CD4-positive, alpha-beta T cell treated with Interferon gamma for 1 hour (primary cell): ENCODE results near the gene D2HGDH.
A peak's percentile ranks its signal among the peaks of the same experiment; 100 is the strongest.

ENCODE experiments used
- DNase-seq: peaks from one replicate; pipeline ENCODE4 v3.0.0-alpha.2; 2020

The D2HGDH gene

DNA sequence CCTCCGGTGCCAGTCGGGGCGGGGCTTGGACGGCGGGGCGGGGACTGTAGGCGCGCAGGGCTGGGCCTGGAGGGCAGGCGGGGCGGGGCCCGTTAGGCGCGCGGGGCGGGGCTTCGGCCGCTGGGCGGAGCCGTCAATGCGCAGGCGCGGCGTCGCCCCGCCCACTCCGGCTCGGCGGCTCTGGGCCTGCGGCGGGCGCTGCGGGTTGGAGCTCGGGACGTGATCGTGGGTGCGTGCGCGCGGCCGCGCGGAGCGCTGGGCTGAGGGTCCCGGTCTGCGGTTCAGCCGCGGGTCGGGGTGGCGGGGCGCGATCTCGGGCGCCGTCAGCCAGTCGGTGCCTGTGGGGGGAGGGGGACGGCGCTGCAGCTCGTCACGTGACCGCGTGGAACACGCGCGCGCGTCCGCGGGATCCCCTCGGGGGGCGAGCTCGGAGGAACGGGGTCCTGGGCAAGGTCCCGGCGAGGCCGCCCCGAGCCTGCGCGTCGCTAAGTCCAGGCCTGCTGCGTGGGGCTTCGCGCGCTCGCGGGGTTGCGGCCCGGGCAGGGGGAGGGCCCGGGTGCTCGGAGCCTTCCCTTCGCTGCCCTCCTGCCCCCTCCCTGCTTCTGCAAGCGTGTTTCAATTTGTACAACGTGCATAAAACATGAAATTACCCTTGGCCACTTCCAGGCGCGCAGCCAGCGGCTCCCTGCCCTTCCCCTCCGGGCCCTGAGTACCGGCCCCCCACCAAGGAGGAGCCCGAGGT is at the start of gene D2HGDH:
Gene D2HGDH (plus strand): TSS at position 164 of the 742 bp plus-strand sequence. CDS start 595 bp downstream, outside the sequence.
- peak; percentile 87 for DNase-seq

DNA sequence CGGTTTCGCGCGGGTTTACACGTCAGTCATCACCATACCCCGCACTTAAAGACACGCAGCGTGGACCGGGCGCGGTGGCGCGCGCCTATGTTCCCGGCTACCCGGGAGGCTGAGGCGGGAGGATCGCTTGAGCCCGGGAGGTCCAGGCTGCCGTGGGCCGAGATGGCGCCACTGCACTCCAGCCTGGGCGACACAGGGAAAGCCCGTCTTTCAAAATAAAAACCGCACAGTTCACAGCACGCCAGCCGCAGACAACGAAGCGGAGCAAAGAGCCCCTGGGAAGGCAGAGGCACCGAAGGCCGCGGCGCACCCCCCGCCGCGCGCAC is 48.1 kb upstream of the D2HGDH start:
- DNase-seq, result no peak

DNA sequence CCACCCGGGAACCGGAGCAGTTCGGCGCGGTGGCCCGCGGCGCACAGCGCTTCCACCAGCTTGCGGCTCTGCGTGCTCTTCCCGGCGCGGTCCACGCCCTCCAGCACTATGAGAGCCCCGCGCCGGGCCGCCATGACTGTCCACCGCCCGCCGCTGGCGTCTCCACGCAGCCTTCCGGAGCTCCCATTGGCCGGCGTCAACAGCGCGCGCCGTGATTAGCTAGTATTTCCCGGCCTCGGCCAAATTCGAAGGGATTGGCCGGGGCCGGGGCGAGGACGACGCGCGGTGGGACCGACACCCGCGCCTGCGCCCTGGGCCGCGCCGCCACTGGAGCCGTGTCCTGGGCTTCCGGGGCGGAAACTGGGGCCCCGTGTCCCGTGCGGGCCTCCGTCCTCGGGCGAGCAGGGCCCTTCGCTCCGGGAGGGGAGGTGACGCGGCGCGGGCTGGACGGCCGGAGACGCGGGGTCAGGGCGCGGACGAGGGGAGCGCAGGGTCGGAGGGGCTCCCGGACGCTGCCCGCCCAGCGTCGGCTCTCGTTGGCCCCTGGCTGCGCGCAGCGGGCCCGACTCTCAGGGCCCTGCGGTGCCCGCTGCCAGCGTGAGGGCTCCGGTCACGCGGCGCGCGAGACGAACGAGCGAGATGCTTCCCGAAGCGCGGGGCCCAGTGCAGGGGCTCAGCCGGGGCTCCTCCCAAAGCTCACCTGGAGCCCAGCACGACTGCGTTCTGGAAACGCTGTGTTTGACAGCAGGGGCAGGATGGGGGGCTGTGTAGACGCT is 47.6 kb upstream of the D2HGDH start, which contains the start of gene DTYMK:
Gene DTYMK (minus strand): TSS at position 166 of the 776 bp plus-strand sequence. CDS start 32 bp downstream, at position 134.
- DNase-seq, result peak; percentile 94

DNA sequence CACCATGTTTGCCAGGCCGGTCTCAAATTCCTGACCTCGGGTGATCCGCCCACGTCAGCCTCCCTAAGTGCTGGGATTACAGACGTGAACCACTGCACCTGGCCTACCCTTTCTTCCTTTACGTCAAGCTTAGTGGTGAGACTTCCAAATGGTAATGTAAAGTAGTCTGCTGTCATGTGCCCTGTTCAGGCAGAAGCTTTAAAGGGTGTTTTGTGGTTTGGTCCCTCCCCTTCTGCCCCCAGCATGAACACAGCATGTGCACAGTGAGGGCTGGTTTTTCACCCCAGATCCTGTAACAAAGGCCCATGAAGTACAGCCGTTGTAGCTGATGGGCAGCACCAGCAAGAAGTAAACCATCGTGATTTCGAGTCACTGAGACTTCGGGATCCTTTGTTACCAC is 45.1 kb upstream of the D2HGDH start:
- DNase-seq, result no peak

DNA sequence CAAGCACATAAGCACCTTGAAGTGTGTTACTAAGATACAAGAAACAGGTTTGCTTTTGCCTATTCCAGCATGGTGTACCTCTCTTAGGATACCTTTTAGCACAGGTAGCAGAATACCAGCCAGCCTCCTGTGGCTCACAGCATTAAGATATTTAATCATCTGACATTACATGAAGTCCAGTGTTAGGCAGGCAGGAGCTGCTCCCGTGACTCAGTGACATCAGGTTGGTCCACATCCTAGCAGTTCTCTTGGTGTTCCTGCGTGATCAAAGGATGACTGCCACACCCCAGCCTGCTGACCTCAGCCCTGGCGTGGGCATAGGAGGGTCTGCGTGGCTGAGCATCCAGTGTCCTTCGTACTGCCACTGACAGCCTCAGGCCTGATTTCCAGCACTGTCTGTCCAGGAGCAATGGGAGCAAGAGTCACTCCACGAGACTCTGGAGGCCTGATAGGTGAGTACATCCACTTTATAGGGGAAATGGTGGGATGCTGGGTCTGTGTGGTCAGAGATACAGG is 44.2 kb upstream of the D2HGDH start:
- no peak for DNase-seq

DNA sequence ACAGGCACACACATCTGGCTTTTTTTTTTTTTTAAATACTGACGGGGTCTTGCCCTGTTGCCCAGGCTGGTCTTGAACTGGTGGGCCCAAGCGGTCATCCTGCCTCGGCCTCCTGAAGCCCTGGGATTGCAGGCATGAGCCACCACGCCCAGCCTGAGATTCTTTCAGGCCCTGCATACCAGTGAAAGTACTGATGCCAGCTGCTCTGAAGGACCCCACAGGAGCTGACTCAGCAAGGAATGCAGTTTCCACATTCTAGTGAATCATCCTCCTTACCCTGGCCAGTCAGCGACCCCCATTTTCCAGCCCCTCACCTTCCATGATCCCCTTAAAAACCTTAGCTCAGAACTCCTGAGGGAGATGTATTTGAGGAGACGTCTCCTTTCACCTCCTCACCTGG is 42.0 kb upstream of the D2HGDH start:
- DNase-seq, result no peak

DNA sequence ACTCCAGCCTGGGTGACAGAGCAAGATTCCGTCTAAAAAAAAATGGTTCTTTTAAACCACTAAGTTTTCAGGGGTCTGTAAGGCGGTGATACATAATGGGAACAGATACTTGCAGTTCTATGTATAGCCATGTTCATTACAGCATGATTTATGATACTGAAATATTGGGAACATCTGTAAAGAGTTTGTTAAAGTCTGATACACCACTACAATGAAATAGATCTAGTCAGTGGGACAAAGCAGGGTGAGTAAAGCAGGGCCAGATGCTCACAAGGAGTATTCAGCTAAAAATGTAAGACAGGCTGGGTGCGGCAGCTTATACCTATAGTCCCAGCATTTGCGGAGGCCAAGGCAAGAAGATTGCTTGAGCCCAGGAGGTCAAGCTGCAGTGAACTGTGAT is 38.8 kb upstream of the D2HGDH start:
- DNase-seq, result no peak

DNA sequence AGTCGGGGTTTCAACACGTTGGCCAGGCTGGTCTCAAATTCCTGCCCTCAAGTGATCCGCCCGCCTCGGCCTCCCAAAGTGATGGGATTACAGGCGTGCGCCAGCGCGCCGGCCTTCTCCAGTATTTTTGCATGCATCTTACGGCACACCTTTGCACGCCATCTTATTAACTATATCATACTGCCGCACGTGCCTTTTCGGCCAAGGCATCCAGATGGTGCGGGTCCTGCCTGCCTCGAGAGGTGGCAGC is 33.4 kb upstream of the D2HGDH start:
- DNase-seq, result no peak

DNA sequence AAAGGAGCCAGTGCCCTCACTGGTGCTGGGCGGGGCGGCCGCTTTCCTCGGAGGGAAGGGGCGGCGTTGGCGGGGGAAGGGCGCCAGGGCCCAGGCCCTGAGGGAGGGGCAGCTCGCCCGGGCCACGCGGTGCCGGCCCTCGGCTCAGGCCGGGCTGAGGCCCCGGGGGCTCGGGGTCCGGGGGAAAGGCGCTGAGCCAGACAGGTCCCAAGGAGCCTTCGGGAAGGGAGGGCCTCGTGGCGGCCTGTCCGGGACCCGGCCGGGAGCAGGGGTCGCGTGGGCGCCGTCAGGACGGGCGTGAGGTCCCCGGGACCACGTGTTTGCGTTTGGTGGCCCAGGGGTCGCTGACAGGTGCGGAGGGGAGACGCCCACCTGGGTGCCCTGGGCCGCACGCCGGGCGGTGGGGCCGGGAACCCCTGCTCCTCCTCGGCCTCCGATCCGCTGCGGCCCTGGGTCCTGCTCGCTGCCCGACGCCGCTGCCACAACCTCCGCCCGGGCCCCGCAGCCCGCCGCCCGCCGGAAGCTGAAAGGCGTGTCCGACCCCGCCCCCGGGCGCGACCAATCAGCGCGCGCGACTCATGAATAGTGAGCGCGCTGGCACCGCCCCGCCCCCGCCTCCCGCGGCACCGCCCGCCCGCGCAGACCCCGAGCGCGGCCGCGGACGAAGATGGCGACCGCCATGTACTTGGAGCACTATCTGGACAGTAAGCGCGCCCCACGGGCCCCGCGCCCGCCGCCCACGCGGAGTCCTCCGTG is 32.9 kb upstream of the D2HGDH start, which contains the start of gene ING5:
Gene ING5 (plus strand): TSS at position 641 of the 756 bp plus-strand sequence. CDS start 27 bp downstream, at position 668.
- peak; percentile 93 for DNase-seq

DNA sequence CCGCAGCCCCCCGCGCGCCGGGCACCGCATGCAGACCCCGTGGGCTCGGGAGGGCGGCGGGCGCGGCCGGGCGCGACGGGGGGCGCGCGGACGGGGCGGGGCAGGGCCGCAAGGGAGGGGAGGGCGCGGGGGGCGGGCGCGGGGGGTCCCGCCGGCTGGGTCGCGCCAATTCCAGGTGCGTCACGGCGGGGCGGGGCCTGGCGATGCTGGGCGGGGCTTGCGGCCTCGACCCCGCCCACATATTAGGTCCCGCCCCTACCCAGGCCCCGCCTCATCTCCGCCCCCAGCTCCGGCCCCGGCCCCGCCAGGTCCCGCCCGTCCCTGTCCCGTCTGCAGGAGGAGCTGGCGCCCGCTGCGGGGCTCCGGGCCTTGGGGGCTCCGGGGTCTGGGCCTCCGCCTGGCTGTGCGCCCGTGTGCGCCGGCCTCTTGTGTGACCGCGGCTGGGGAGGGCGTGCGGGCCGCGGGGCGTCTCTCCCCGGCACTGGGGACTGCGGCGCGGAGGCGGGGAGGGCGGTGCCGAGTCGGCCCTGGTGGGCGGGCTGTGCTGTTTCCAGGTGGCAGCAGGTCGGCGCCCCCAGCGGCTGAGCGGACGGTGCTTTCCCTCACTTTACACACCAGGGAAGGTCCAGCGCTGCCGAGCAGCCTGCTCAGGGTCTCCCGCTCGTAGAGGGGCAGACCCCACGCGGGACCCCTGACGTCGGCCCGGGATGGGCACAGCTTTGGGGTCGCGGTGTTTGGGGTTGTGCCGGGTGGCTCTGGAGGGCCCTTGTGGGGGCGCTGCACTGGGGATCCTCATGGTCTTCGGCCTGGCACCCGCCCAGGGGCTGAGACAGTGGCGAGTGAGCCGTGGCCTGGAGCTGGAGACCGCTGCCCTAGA is 32.0 kb upstream of the D2HGDH start:
- DNase-seq, result peak; percentile 88

DNA sequence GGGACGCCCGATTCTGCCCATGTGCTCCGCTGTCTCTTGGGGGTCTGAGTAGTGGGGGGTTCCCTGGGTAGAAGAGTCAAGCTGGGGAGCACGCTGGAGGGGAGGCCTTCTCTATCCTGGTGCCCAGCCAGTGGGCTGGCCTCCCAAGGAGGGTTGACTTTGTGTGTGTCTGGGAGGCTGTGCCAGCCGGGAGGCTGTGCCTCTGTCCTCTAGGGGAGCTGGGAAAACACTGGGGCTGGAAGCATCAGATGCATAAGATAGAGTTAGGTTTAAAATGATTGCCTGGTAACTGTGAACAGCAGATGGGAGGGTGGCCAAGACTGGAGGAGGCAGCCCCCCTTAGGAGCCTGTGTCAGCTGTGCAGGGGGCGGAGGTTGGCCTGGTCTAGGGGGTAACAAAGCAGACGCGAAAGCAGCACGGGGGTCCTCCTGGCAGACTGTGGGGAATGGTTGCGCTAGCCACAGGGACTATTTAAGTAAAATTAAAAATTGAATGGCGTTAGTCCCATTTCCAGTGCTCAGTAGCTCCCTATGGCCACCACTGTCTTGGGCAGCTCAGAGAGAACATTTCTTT is 31.3 kb upstream of the D2HGDH start:
- no peak for DNase-seq

DNA sequence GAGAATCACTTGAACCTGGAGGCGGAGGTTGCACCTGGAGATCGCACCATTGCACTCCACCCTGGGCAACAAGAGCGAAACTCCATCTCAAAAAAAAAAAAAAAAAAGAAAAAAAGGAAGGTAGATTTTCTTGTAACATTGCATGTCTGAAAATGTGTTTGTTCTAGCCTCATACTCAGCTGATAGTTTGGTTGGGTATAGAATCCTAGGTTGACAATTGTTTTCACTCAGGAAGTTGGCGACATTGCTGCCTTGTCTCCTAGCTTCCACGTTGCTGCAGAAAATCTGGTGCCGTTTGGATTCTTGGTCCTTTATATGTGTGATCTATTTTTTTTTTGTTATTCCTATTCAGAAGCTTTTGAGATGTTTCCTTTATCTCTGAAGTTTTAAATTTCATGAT is 27.9 kb upstream of the D2HGDH start:
- DNase-seq, result no peak

DNA sequence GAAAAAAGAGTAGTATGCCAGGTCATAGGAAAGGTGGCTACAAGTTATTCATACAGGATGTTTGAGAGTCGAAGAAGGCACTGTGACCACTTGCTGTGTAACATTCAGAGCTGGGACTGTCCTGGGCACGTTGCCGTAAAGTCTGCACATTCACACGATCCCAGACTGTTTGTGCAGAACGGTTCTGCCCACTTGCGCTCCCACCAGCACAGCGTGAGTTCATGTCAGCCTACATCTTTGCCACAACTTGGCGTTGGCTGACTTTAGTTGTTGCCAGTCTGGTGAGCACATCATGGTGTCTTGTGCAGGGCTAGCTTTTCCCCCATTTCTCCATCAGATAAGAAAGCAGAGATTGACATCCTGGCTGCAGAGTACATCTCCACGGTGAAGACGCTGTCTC is 25.6 kb upstream of the D2HGDH start:
- DNase-seq, result no peak

DNA sequence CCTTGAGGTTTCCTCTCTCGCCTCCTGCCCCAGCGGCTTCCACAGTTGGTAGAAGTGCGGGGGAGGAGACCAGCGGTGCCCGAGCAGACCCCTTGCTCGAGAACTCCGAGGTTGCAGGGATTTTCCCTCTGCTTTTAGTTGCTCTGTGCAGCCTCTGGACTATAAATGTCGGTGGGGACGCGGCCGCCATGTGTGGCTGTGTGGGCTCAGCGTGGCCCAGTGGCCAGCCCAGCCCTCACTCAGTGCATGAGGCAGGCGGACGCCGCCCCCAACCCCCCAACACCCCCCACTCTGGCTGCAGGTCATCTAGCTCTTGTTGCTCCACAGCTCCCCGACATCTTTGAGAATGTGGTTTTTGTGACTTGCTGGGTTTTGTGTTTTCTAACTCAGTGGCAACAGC is 15.3 kb upstream of the D2HGDH start:
- DNase-seq, result no peak

DNA sequence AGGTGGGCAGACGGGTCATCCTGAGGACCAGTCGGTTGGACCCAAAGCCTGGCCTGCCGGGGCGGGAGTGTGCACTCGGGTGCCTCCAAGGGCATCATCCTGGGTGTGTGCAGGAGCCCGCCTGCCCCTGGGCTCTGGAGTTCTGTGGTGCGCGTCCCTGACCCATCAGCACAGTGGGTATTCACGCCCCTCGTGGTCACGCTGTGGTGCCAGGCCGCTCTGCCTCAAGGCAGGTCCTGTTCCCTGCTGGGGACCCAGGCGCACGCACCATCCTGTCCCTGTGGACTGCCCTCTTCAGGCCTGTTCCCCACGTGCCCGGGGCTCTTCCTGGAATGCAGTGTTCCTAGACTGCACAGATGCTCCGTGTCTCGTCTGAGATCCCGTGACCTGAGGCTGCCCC is 14.3 kb upstream of the D2HGDH start:
- DNase-seq, result no peak

DNA sequence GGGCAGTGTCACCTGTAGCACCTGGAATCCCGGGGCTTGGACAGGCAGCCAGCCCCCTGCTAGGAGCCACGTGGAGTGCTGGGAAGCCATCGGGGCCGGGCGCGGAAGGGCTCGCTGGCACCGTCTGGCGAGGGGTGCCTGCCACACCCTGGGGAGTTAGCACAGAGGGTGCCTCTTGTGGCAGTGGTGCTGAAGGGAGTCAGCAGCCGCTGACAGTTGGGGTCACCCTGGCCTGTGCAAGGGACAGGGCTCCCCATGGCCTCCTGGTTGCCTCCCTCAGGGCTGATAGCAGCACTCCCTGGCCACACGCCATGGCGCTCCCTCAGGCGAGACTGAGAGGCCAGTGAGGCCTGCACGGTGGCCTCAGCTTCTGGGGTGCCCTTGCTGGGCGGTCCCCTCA is 13.9 kb upstream of the D2HGDH start:
- no peak for DNase-seq

DNA sequence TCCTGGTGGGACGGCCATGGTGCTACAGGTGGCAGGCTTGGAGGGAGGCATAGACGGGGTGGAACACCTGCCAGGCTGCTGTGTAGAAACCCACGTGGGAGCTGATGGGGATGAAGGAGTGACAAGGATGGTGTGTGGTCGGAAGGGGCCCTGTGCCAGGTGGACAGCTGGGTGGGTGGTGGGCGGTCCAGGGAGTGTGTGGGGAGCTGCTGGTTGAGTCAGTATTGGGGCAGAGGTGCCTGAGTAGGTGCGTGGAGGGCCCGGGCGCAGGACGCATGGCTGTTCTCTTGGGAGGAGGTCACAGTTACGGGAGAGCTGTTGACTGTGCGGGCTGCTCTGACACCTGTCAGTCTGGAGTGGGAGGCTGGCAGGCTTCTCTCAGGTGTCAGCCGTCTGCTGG is 12.6 kb upstream of the D2HGDH start:
- no peak for DNase-seq

DNA sequence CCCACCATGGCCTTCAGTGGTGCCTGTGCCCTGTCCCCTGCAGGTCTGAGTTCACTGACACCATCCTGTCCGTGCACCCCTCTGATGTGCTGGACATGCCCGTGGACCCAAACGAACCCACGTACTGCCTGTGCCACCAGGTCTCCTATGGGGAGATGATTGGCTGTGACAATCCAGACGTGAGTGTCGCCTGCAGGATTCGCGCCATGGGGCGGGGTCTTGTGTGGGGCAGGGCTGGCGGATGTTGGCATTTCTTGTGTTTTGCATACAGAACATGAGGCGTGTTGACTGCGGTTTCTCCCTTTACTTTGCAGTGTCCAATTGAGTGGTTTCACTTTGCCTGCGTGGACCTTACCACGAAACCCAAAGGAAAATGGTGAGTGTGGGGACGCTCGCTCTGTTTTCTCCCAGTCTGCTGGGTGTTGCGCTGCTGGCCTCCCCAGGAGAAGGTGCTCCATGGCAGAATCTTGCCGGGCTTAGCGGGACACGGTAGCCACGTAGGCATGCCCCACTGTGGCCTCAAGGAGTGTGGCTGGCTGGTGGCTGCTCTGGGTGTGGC is 11.5 kb upstream of the D2HGDH start:
- no peak for DNase-seq

DNA sequence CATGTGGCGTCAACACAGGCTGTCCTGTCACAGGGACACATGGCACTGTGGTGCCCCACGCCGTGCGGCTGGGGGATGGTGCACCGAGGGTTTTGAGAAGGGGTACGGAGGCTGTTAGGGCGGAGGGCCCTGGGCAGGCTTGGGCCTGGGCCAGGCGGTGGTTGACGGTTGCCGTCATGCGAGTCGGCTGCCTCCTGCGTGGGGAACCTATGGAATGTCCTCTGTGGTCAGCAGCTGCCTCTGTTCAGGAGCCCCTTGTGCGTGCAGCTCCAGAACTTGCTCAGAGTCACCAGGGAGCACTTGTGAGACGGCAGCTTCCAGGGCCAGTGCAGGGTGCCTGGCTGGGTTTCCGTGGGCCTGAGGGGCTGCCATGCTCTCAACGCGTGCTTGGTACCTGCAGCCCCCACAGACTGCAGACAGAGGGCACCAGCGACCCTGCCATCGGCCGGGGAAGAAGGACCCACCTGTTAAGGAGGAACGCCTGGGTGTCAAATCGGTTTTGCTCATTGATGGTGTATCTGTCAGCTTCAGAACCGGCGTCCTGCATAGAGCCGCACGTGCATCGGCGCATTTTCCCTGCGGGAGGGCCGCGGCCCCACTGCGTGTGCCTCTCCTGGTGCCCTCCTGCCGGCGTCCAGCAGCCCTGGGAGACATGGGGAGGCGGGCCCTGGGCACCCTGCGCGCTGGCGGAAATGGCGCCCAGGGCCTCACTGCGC is 10.0 kb upstream of the D2HGDH start:
- DNase-seq, result no peak

DNA sequence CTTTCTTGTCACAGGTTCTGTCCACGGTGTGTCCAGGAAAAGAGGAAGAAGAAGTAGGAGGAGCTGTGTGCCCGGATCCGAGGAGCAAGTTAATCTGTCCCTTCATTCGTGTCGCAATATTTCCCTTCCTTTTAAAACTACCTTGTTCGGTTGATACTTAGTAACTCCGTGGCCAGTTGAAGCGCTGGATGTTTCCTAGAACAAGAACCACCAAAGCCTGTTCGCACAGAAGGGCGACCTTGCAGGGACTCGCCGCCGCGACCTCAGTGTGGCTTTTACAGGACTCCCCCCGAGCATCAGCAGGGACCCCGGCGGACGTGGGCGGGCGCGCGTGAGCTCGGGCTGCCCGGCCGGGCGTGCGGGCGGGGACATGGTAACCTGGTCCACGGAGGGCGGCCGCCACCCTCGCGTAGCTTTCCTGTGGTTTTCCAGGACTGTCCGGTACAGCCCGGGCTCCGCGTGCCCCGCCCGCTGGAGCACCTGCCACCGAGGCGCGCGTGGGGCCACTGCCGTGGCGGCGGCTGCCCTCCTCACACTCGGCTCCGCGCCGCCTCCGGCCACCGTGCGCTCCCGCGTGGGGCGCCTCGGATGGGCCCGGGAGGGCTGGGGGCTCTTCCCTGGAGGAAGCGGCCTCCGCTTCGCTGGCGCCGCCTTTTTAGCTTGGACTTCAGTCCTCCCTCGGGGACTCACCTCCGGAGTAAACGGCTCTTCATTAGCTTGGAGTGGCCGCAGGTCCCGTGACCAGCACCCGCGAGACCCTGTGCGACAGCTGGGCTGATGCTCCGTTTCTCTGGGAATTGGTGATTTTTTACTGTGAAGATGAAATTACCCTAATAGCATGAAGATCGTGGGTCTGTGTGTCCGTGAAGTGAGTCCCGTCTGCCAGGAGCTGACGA is 9.2 kb upstream of the D2HGDH start:
- no peak for DNase-seq
